Activated T-cell treated with anti-CD3 and anti-CD28 coated beads, Interleukin-2, amount 50 U/mL, for 4 hours (primary cell): ENCODE measurements around the gene DYNLL2. TPM values are rescaled to one million over a fixed set of nuclear protein-coding genes. Genes with fewer than 3 reads are reported as not detected.
"Not testable (repeated sequence)": the region's sequence is repeated elsewhere in the genome, so short reads cannot be mapped to it uniquely, and the experiment has no call there.

ENCODE experiments used
- ATAC-seq, 2 donors: fragments of 200-7000 bp; cut with Tn5 transposase; one replicate each; pipeline ENCODE4 v1.10.0; 2021
- DNase-seq: peaks from one replicate; pipeline ENCODE4 v3.0.0-alpha.2; 2020
- H3K27me3 Mint-ChIP-seq: one replicate; pipeline ENCODE4 v1.8.0; 2021; ENCODE audit warnings: low read depth, mixed read lengths
- H3K36me3 Mint-ChIP-seq: one replicate; pipeline ENCODE4 v1.8.0; 2022; ENCODE audit warnings: mixed read lengths; ENCODE audit not compliant: insufficient read depth
- H3K4me1 Mint-ChIP-seq: one replicate; pipeline ENCODE4 v1.8.0; 2021; ENCODE audit warnings: low read depth, mixed read lengths
- H3K4me3 Mint-ChIP-seq: one replicate; pipeline ENCODE4 v1.8.0; 2021; ENCODE audit warnings: mild to moderate bottlenecking, moderate library complexity, mixed read lengths
- H3K9me3 Mint-ChIP-seq: one replicate; pipeline ENCODE4 v1.8.0; 2021; ENCODE audit warnings: mixed read lengths
- total RNA-seq, 3 donors: library from RNA; stranded (reverse); gene quantifications; one replicate each; pipeline ENCODE4 v1.2.1, GENCODE V29; 2021

Gene DYNLL2
- total RNA-seq, 3 donors from 2014 or later, result 40.3 to 43.5 (median 42.3) TPM

- Mint-ChIP-seq H3K9me3 (no peaks in the 10 kb centered on the region), H3K4me3 (no peak overlapping the region), H3K4me1 (peaks cover 11% of the 10 kb centered on the region), H3K36me3 (no peaks in the 10 kb centered on the region), H3K27me3 (peaks cover 2% of the 10 kb centered on the region)
- no peak for ATAC-seq
- DNase-seq, result no peak
Measured at GRCh38 chr17:58054641-58055040, 28.6 kb upstream of the DYNLL2 start.

GRCh38 chr17:58056476-58056875 lies 26.7 kb upstream of the DYNLL2 start:
- DNase-seq (no peak), ATAC-seq (no peak)
- Mint-ChIP-seq H3K4me3 (no peak overlapping the region), H3K9me3 (no peaks in the 10 kb centered on the region), H3K36me3 (no peaks in the 10 kb centered on the region), H3K27me3 (peaks cover 2% of the 10 kb centered on the region), H3K4me1 (peaks cover 11% of the 10 kb centered on the region)

- Mint-ChIP-seq H3K4me1 (no peaks in the 10 kb centered on the region), H3K27me3 (peaks cover 2% of the 10 kb centered on the region), H3K9me3 (no peaks in the 10 kb centered on the region), H3K4me3 (no peak overlapping the region), H3K36me3 (no peaks in the 10 kb centered on the region)
- ATAC-seq, result no peak
- DNase-seq, result no peak
Measured at GRCh38 chr17:58059141-58059540, 24.1 kb upstream of the DYNLL2 start.

GRCh38 chr17:58060596-58061191 lies 22.5 kb upstream of the DYNLL2 start:
- Mint-ChIP-seq H3K27me3 (peaks cover 2% of the 10 kb centered on the region), H3K36me3 (no peaks in the 10 kb centered on the region)

GRCh38 chr17:58061672-58062071 lies 21.5 kb upstream of the DYNLL2 start:
- DNase-seq (no peak), ATAC-seq (no peak)
- Mint-ChIP-seq H3K36me3 (no peaks in the 10 kb centered on the region), H3K9me3 (no peaks in the 10 kb centered on the region), H3K27me3 (peaks cover 2% of the 10 kb centered on the region), H3K4me3 (no peak overlapping the region), H3K4me1 (no peaks in the 10 kb centered on the region)

More at GRCh38 chr17:58060596-58061191, 22.5 kb upstream of the DYNLL2 start:
- no peak overlapping the region for H3K4me3 Mint-ChIP-seq
- H3K9me3 Mint-ChIP-seq, result no peaks in the 10 kb centered on the region
- DNase-seq (no peak), ATAC-seq (no peak)
- no peaks in the 10 kb centered on the region for H3K4me1 Mint-ChIP-seq

- Mint-ChIP-seq H3K4me3 (no peak overlapping the region), H3K9me3 (no peaks in the 10 kb centered on the region), H3K36me3 (no peaks in the 10 kb centered on the region), H3K4me1 (no peaks in the 10 kb centered on the region), H3K27me3 (peaks cover 3% of the 10 kb centered on the region)
- ATAC-seq (no peak), DNase-seq (no peak)
Measured at GRCh38 chr17:58065238-58065637, 18.0 kb upstream of the DYNLL2 start.

- ATAC-seq, result no peak
- H3K27me3 Mint-ChIP-seq, result peaks cover 12% of the 10 kb centered on the region
Measured at GRCh38 chr17:58066401-58066800, 16.8 kb upstream of the DYNLL2 start.

GRCh38 chr17:58072862-58073261 lies 10.4 kb upstream of the DYNLL2 start:
- ATAC-seq (no peak), DNase-seq (no peak)
- H3K4me1 Mint-ChIP-seq, result no peaks in the 10 kb centered on the region
- peaks cover 18% of the 10 kb centered on the region for H3K27me3 Mint-ChIP-seq
- no peaks in the 10 kb centered on the region for H3K36me3 Mint-ChIP-seq
- H3K9me3 Mint-ChIP-seq, result no peaks in the 10 kb centered on the region
- no peak overlapping the region for H3K4me3 Mint-ChIP-seq

More at GRCh38 chr17:58066401-58066800, 16.8 kb upstream of the DYNLL2 start:
- no peaks in the 10 kb centered on the region for H3K4me1 Mint-ChIP-seq
- no peak for DNase-seq
- H3K9me3 Mint-ChIP-seq, result no peaks in the 10 kb centered on the region
- no peak overlapping the region for H3K4me3 Mint-ChIP-seq
- no peaks in the 10 kb centered on the region for H3K36me3 Mint-ChIP-seq

GRCh38 chr17:58073266-58073665 lies 10.0 kb upstream of the DYNLL2 start:
- H3K9me3 Mint-ChIP-seq, H3K36me3 Mint-ChIP-seq, H3K4me3 Mint-ChIP-seq, H3K4me1 Mint-ChIP-seq, ATAC-seq, DNase-seq: not testable (repeated sequence)
- peaks cover 18% of the 10 kb centered on the region for H3K27me3 Mint-ChIP-seq

GRCh38 chr17:58074406-58074805 lies 8.8 kb upstream of the DYNLL2 start:
- not testable (repeated sequence) for ATAC-seq, H3K36me3 Mint-ChIP-seq, H3K9me3 Mint-ChIP-seq, DNase-seq, H3K4me1 Mint-ChIP-seq, H3K4me3 Mint-ChIP-seq
- peaks cover 18% of the 10 kb centered on the region for H3K27me3 Mint-ChIP-seq

- Mint-ChIP-seq H3K4me1 (peaks cover 3% of the 10 kb centered on the region), H3K27me3 (peaks cover 2% of the 10 kb centered on the region), H3K4me3 (no peak overlapping the region), H3K36me3 (no peaks in the 10 kb centered on the region), H3K9me3 (no peaks in the 10 kb centered on the region)
- ATAC-seq (no peak), DNase-seq (no peak)
Measured at GRCh38 chr17:58079300-58080033, 3.8 kb upstream of the DYNLL2 start.

- H3K27me3 Mint-ChIP-seq, result peaks cover 2% of the 10 kb centered on the region
- no peak overlapping the region for H3K4me3 Mint-ChIP-seq
- no peak for ATAC-seq
- peaks cover 26% of the 10 kb centered on the region for H3K4me1 Mint-ChIP-seq
- H3K9me3 Mint-ChIP-seq, result no peaks in the 10 kb centered on the region
- DNase-seq, result no peak
- peaks cover 4% of the 10 kb centered on the region for H3K36me3 Mint-ChIP-seq
Measured at GRCh38 chr17:58081646-58082340, 1.4 kb upstream of the DYNLL2 start.

- peak overlapping the region; percentile 45 for H3K4me3 Mint-ChIP-seq
- no peak for DNase-seq
- peaks cover 32% of the 10 kb centered on the region for H3K4me1 Mint-ChIP-seq
- ATAC-seq, result no peak
- peaks cover 2% of the 10 kb centered on the region for H3K27me3 Mint-ChIP-seq
- H3K9me3 Mint-ChIP-seq, result no peaks in the 10 kb centered on the region
- peaks cover 11% of the 10 kb centered on the region for H3K36me3 Mint-ChIP-seq
Measured at GRCh38 chr17:58082341-58082869, 814 bp upstream of the DYNLL2 start.

- Mint-ChIP-seq H3K4me3 (peak overlapping the region; percentile 90), H3K27me3 (no peaks in the 10 kb centered on the region)
- DNase-seq, result peak; percentile 63
Measured at GRCh38 chr17:58083491-58084316, 485 bp downstream of the DYNLL2 start.

More at GRCh38 chr17:58083491-58084316, 485 bp downstream of the DYNLL2 start:
- peak; percentile 71 to 74 for ATAC-seq
- Mint-ChIP-seq H3K36me3 (peaks cover 22% of the 10 kb centered on the region), H3K4me1 (peaks cover 44% of the 10 kb centered on the region), H3K9me3 (no peaks in the 10 kb centered on the region)
